K562 (cell line): ENCODE results near the gene SELENOO. TPM values are rescaled to one million over a fixed set of nuclear protein-coding genes. Genes with fewer than 3 reads are reported as not detected.

ENCODE experiments used
- ATAC-seq: fragments of 200-7000 bp; cut with Tn5 transposase; 3 replicates; pipeline ENCODE4 v1.9.1; 2020; ENCODE audit warnings: moderate library complexity
- BruUV-seq: library from RNA; stranded (reverse); fragments of 400-500 nt; replicated peaks from 2 replicates; lab custom pipeline; 2021; lab: Mats Ljungman, UMichigan
- CTCF ChIA-PET: fragments of 300-600 bp; formaldehyde crosslinking; extraction: SDS; loops from one replicate; lab custom pipeline; 2021; ENCODE audit warnings: low intra/inter-chr PET ratio; lab: Yijun Ruan, JAX
- POLR2A ChIA-PET: fragments of 300-600, 350-650 bp; sonication (Branson Sonifier 250); formaldehyde crosslinking; extraction: SDS; loops from one replicate; lab custom pipeline; 2021; ENCODE audit warnings: antibody characterized with exemption, inconsistent platforms; lab: Yijun Ruan, JAX
- DNase-seq, 4 experiments: peaks; one replicate each; pipeline versions ENCODE4 v3.0.0 to v3.0.0-alpha.2; 2011 to 2018; ENCODE audit warnings: low spot score in 3 of 4, mixed read lengths in 3 of 4; ENCODE audit errors: extremely low read depth in 1 of 4
- FAIRE-seq: peaks from 2 replicates; lab custom pipeline; 2011; peaks lifted over from hg19 to GRCh38; lab: Jason Lieb, UNC
- H2AFZ ChIP-seq: 2 replicates; pipeline ENCODE4 v1.6.0; 2011; ENCODE audit warnings: low read depth, low read length, control low read depth, inconsistent platforms
- H3K27ac ChIP-seq: fragments of 200-600 bp; 3 replicates; pipeline ENCODE4 v1.8.0; 2011; ENCODE audit warnings: low read depth, mild to moderate bottlenecking, control low read depth, inconsistent platforms, low read length, moderate library complexity, mixed read lengths; ENCODE audit errors: extremely low read depth
- H3K27me3 ChIP-seq, 2 experiments: fragments of 300-600 bp in 1 of 2; 2 replicates in 1 of 2; 3 replicates in 1 of 2; pipeline versions ENCODE4 v1.6.0 to v1.8.0; 2011; ENCODE audit warnings: inconsistent platforms in 2 of 2, low read length in 2 of 2, mild to moderate bottlenecking in 1 of 2, mixed read lengths in 1 of 2, moderate library complexity in 1 of 2; ENCODE audit not compliant: control insufficient read depth in 2 of 2, insufficient read depth in 2 of 2
- H3K36me3 ChIP-seq: fragments of 300-600 bp; 3 replicates; pipeline ENCODE4 v1.8.0; 2011; ENCODE audit warnings: mild to moderate bottlenecking, low read length, inconsistent platforms; ENCODE audit not compliant: control insufficient read depth, insufficient read depth
- H3K4me1 ChIP-seq, 2 experiments: fragments of 200-600 bp in 1 of 2; replicated peaks in 1 of 2; 2 replicates in 1 of 2; 3 replicates in 1 of 2; pipeline versions ENCODE4 v1.5.1 to v1.8.0; 2011; ENCODE audit warnings: inconsistent platforms in 2 of 2, low read length in 2 of 2, mild to moderate bottlenecking in 1 of 2, mixed read lengths in 1 of 2, moderate library complexity in 1 of 2; ENCODE audit not compliant: control insufficient read depth in 2 of 2, insufficient read depth in 2 of 2
- H3K4me2 ChIP-seq: 2 replicates; pipeline ENCODE4 v1.6.1; 2011; ENCODE audit warnings: low read length, control low read depth, inconsistent platforms, mixed read lengths; ENCODE audit not compliant: insufficient read depth
- H3K4me3 ChIP-seq: fragments of 200-600 bp; sonication (generic), shearing (Covaris generic); 2 replicates; pipeline ENCODE4 v1.5.1; 2016; ENCODE audit warnings: control low read depth, inconsistent platforms
- H3K79me2 ChIP-seq: fragments of 200-600 bp; 3 replicates; pipeline ENCODE4 v1.8.0; 2011; ENCODE audit warnings: low read length, inconsistent platforms; ENCODE audit not compliant: control insufficient read depth, insufficient read depth
- H3K9ac ChIP-seq, 2 experiments: 2 replicates each; pipeline versions ENCODE4 v1.6.0 to v1.6.1; 2011; ENCODE audit warnings: low read depth in 2 of 2, low read length in 2 of 2, control low read depth in 1 of 2, inconsistent platforms in 1 of 2, mild to moderate bottlenecking in 1 of 2, mixed read lengths in 1 of 2; ENCODE audit not compliant: insufficient read depth in 1 of 2
- H3K9me1 ChIP-seq: one replicate; pipeline ENCODE4 v1.6.0; 2011; ENCODE audit warnings: inconsistent platforms, mild to moderate bottlenecking, low read length, moderate library complexity; ENCODE audit not compliant: control insufficient read depth, insufficient read depth
- H3K9me3 ChIP-seq: replicated peaks from 2 replicates; pipeline ENCODE4 v1.5.1; 2011; ENCODE audit warnings: low read depth, low read length, inconsistent platforms; ENCODE audit not compliant: control insufficient read depth, insufficient read depth
- H4K20me1 ChIP-seq: replicated peaks from 2 replicates; pipeline ENCODE4 v1.6.1; 2011; ENCODE audit warnings: low read length, inconsistent platforms, mixed read lengths; ENCODE audit not compliant: control insufficient read depth, insufficient read depth
- E2F3 ChIP-seq: fragments of 250-450 bp; sonication (Bioruptor Pico); IDR thresholded peaks from 2 replicates; pipeline ENCODE4 v1.4.0; 2020; ENCODE audit warnings: mild to moderate bottlenecking
- FOSL1 ChIP-seq: fragments of 200-800 bp; sonication (Bioruptor generic); conservative IDR thresholded peaks from 2 replicates; pipeline ENCODE4 v1.6.1; 2016; ENCODE audit warnings: missing genetic modification characterization, missing compliant biosample characterization
- FOXK1 ChIP-seq: sonication (generic); formaldehyde crosslinking; IDR thresholded peaks from 2 replicates; pipeline ENCODE4 v1.8.0; 2022; ENCODE audit warnings: missing genetic modification reagents, mild to moderate bottlenecking, borderline replicate concordance
- GABPB2 ChIP-seq: fragments of 250-450 bp; sonication (Bioruptor Pico); conservative IDR thresholded peaks from 2 replicates; pipeline ENCODE4 v1.5.1; 2021; ENCODE audit warnings: mild to moderate bottlenecking
- NFXL1 ChIP-seq: fragments of 450-650 bp; formaldehyde crosslinking; IDR thresholded peaks from 2 replicates; pipeline ENCODE4 v1.4.0; 2021; ENCODE audit warnings: mild to moderate bottlenecking
- SMARCC2 ChIP-seq: fragments of 450-650 bp; IDR thresholded peaks from 2 replicates; pipeline ENCODE4 v1.6.1; 2017; ENCODE audit warnings: antibody characterized with exemption, moderate library complexity, mild to moderate bottlenecking, low read depth
- ZNF124 ChIP-seq: sonication (generic); formaldehyde crosslinking; IDR thresholded peaks from 2 replicates; pipeline ENCODE4 v1.8.1; 2022; ENCODE audit warnings: missing genetic modification reagents
- ZNF23 ChIP-seq: fragments of 250-450 bp; sonication (Bioruptor Pico); IDR thresholded peaks from 2 replicates; pipeline ENCODE4 v1.4.0; 2020; ENCODE audit warnings: mild to moderate bottlenecking
- ZNF696 ChIP-seq: fragments of 250-450 bp; sonication (Bioruptor Pico); conservative IDR thresholded peaks from 2 replicates; pipeline ENCODE4 v1.4.0; 2020; ENCODE audit warnings: mild to moderate bottlenecking, moderate library complexity
- WGBS: fragments of 100-300 bp; shearing (Covaris generic); methylation state at CpG from one replicate; pipeline ENCODE4 v1.1.6; 2016; ENCODE audit warnings: low coverage, mixed read lengths; ENCODE audit not compliant: insufficient coverage; ENCODE audit errors: missing lambda C conversion rate; 5-methylcytosine and 5-hydroxymethylcytosine counted together
- in situ Hi-C: fragments of 300-500 bp; cut with MboI; formaldehyde crosslinking; loops from 4 replicates; pipeline ENCODE4 v1.15.0; 2018; ENCODE audit warnings: inconsistent platforms, mixed read lengths
- intact Hi-C: fragments of 100-400 bp; cut with micrococcal nuclease; formaldehyde crosslinking; loops from 2 replicates; pipeline ENCODE4 v1.14.2; 2022
- polyA plus RNA-seq, 8 experiments: library from polyadenylated mRNA; depleted of rRNA in 4 of 8; stranded (reverse) in 5 of 8; unstranded in 3 of 8; fragments of >200 nt; fragmentation: Nextera tagmentation in 2 of 8; fragmentation: Illumina TruSeq in 1 of 8; extraction: Ambion mirVana in 2 of 8; extraction: Trizol in 1 of 8; gene quantifications; 2 replicates each; pipeline versions ENCODE4 v1.2.1 to v1.2.3, GENCODE V29; 2011 to 2014; ENCODE audit warnings: inconsistent platforms in 1 of 8, missing spikeins in 1 of 8
- total RNA-seq, 7 experiments: library from RNA; depleted of rRNA in 6 of 7; stranded (reverse); fragments of >200 nt in 6 of 7; fragmentation: Illumina TruSeq in 2 of 7; extraction: Trizol in 2 of 7; gene quantifications; 2 replicates each; pipeline versions ENCODE4 v1.2.1 to v1.2.3, GENCODE V29; 2011 to 2021; ENCODE audit warnings: low replicate concordance in 1 of 7
- TF ChIP-seq, protein P1 (sequence below), 2 experiments: IDR thresholded peaks in 1 of 2; conservative IDR thresholded peaks in 1 of 2; 2 replicates each; pipeline ENCODE4 v1.6.1; 2016; ENCODE audit warnings: low read depth in 2 of 2, mild to moderate bottlenecking in 1 of 2, missing compliant biosample characterization in 1 of 2, missing genetic modification characterization in 1 of 2, moderate library complexity in 1 of 2
- TF ChIP-seq, protein P2 (sequence below): sonication (generic); IDR thresholded peaks from 2 replicates; pipeline ENCODE4 v1.6.1; 2016
- TF ChIP-seq, protein P3 (sequence below): fragments of 450-650 bp; formaldehyde crosslinking; IDR thresholded peaks from 2 replicates; pipeline ENCODE4 v1.4.0; 2022; ENCODE audit warnings: mild to moderate bottlenecking, moderate library complexity
- TF ChIP-seq, protein P4 (sequence below), 2 experiments: fragments of 450-650 bp in 1 of 2; IDR thresholded peaks; 2 replicates each; pipeline ENCODE4 v1.6.1; 2011 to 2017; ENCODE audit warnings: low read depth in 2 of 2, antibody characterized with exemption in 1 of 2, borderline replicate concordance in 1 of 2, low read length in 1 of 2, mild to moderate bottlenecking in 1 of 2, mixed read lengths in 1 of 2; ENCODE audit not compliant: control insufficient read depth in 1 of 2

SELENOO gene
- total and polyA plus RNA-seq, 9 of the 15 experiments (the other 6 are each of a cell fraction or from before 2014, with no cell fraction given): 0.37 to 24.9 (median 8.3) TPM

DNA sequence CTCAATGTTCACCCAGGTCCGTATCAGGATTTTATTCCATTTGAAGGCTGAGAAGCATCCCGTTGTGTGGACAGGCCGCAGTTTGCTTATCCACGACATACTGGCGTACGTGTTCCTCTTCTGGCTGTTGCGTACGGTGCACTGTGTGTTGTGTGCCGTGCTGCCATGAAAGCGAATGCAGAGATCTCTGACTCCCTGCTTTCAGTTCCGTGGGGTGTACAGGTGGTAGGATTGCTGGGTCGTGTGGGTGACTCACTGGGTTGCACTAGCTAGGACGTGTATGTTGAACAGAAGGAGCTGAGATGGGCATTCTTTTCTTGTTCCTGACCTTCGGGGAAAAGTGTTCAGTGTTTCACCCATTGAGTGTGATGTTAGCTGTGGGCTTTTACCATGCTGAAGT, 10.3 kb downstream of the SELENOO start (continued):
- TF ChIP-seq, protein P1, sequence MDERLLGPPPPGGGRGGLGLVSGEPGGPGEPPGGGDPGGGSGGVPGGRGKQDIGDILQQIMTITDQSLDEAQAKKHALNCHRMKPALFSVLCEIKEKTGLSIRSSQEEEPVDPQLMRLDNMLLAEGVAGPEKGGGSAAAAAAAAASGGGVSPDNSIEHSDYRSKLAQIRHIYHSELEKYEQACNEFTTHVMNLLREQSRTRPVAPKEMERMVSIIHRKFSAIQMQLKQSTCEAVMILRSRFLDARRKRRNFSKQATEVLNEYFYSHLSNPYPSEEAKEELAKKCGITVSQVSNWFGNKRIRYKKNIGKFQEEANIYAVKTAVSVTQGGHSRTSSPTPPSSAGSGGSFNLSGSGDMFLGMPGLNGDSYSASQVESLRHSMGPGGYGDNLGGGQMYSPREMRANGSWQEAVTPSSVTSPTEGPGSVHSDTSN (CRISPR knock-in tag; IDR thresholded peaks at IDR 0.05; ENCODE audit: low read depth): no peak
- TF ChIP-seq, protein P1 (tag; conservative IDR thresholded peaks at IDR 0.05; ENCODE audit: low read depth): no peak
- TF ChIP-seq, protein P2, sequence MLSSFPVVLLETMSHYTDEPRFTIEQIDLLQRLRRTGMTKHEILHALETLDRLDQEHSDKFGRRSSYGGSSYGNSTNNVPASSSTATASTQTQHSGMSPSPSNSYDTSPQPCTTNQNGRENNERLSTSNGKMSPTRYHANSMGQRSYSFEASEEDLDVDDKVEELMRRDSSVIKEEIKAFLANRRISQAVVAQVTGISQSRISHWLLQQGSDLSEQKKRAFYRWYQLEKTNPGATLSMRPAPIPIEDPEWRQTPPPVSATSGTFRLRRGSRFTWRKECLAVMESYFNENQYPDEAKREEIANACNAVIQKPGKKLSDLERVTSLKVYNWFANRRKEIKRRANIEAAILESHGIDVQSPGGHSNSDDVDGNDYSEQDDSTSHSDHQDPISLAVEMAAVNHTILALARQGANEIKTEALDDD: no peak

DNA sequence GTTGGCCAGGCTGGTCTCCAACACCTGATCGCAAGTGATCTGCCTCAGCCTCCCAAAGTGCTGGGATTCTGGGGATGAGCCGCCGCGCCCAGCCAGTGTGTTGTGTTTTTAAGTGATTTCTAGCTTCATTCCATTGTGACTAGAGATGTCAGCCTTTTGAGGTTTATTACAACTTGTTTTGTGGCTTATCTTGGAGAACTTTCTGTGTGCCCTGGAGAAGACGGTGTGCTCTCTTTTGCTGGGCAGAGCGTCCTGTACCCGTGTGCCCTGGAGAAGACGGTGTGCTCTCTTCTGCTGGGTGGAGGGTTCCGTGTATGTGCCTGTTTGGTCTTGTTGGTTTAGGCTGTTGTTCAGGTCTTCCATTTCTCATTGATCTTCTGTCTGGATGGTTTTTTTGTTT, 12.5 kb downstream of the SELENOO start:
- in situ Hi-C loops (loop anchor here (5.0 kb wide), 1 partner anchor 71 kb away; no protein-coding TSS in a partner anchor), intact Hi-C loops (no loop called here)
- WGBS: 98% methylated on average over 6 of the region's 9 CpGs
- DNase-seq: no peak
- peaks cover 75% of the 10 kb centered on the region for H3K36me3 ChIP-seq
- no peak overlapping the region for H3K4me3 ChIP-seq
- POLR2A ChIA-PET: interaction anchor here (0.7 kb wide), 1 partner anchor 15 kb away, joined by 3 read pairs; no protein-coding TSS in a partner anchor
- H3K4me1 ChIP-seq: peaks cover 0 to 22% of the 10 kb centered on the region in 2 experiments; a peak in 2 of 5 replicates
- peaks cover 13% of the 10 kb centered on the region; the same call in 2 of the 3 replicates for H3K79me2 ChIP-seq
- no peak overlapping the region for H2AFZ ChIP-seq
- no TSS peak for BruUV-seq
- no peak overlapping the region for H3K4me2 ChIP-seq
- 0 out of 2 replicates have a peak, but pooled peaks cover 2% of the 10 kb centered on the region for H3K9me3 ChIP-seq
- H4K20me1 ChIP-seq: 0 out of 2 replicates have a peak, but pooled peaks cover 3% of the 10 kb centered on the region
- CTCF ChIA-PET: no interaction called here
- H3K9me1 ChIP-seq: no peaks in the 10 kb centered on the region
- no peak for ATAC-seq
- FAIRE-seq: no peak
- H3K9ac ChIP-seq: no peak overlapping the region
- no peak overlapping the region for H3K27ac ChIP-seq
- no peaks in the 10 kb centered on the region for H3K27me3 ChIP-seq
- no peak for TF ChIP-seq E2F3
- TF ChIP-seq FOXK1: no peak
- TF ChIP-seq GABPB2: no peak
- TF ChIP-seq, protein P3, sequence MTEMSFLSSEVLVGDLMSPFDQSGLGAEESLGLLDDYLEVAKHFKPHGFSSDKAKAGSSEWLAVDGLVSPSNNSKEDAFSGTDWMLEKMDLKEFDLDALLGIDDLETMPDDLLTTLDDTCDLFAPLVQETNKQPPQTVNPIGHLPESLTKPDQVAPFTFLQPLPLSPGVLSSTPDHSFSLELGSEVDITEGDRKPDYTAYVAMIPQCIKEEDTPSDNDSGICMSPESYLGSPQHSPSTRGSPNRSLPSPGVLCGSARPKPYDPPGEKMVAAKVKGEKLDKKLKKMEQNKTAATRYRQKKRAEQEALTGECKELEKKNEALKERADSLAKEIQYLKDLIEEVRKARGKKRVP (CRISPR knock-in tag): no peak
- no peak for TF ChIP-seq FOSL1 (tag)
- no peak for TF ChIP-seq NFXL1 (CRISPR knock-in tag)
- TF ChIP-seq, protein P4, sequence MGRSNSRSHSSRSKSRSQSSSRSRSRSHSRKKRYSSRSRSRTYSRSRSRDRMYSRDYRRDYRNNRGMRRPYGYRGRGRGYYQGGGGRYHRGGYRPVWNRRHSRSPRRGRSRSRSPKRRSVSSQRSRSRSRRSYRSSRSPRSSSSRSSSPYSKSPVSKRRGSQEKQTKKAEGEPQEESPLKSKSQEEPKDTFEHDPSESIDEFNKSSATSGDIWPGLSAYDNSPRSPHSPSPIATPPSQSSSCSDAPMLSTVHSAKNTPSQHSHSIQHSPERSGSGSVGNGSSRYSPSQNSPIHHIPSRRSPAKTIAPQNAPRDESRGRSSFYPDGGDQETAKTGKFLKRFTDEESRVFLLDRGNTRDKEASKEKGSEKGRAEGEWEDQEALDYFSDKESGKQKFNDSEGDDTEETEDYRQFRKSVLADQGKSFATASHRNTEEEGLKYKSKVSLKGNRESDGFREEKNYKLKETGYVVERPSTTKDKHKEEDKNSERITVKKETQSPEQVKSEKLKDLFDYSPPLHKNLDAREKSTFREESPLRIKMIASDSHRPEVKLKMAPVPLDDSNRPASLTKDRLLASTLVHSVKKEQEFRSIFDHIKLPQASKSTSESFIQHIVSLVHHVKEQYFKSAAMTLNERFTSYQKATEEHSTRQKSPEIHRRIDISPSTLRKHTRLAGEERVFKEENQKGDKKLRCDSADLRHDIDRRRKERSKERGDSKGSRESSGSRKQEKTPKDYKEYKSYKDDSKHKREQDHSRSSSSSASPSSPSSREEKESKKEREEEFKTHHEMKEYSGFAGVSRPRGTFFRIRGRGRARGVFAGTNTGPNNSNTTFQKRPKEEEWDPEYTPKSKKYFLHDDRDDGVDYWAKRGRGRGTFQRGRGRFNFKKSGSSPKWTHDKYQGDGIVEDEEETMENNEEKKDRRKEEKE (IDR thresholded peaks at IDR 0.05; ENCODE audit: borderline replicate concordance in 1 of 2, control insufficient read depth in 1 of 2, low read depth in 2 of 2, low read length in 1 of 2): no peak
- no peak for TF ChIP-seq ZNF124 (CRISPR knock-in tag)
- TF ChIP-seq ZNF23 (CRISPR knock-in tag): no peak
- no peak for TF ChIP-seq ZNF696 (CRISPR knock-in tag)
- no peak for TF ChIP-seq SMARCC2
